IPS-20b (cell line): Measurements from ENCODE around the gene PTPRM.

Source experiments
- H3K27ac ChIP-seq: one replicate; pipeline ENCODE4 v1.5.1; 2013; ENCODE audit warnings: low read length
- H3K27me3 ChIP-seq: 2 replicates; pipeline ENCODE4 v1.6.1; 2013; ENCODE audit warnings: mild to moderate bottlenecking, low read length, inconsistent platforms; ENCODE audit not compliant: insufficient read depth
- H3K36me3 ChIP-seq: 2 replicates; pipeline ENCODE4 v1.6.1; 2013; ENCODE audit warnings: low read depth, mild to moderate bottlenecking, inconsistent platforms, low read length, moderate library complexity; ENCODE audit not compliant: insufficient read depth
- H3K4me1 ChIP-seq: 2 replicates; pipeline ENCODE4 v1.6.1; 2013; ENCODE audit warnings: mild to moderate bottlenecking, control low read depth, inconsistent platforms, low read length, moderate library complexity; ENCODE audit not compliant: insufficient read depth
- H3K4me3 ChIP-seq: 2 replicates; pipeline ENCODE4 v1.5.1; 2013; ENCODE audit warnings: mild to moderate bottlenecking, low read length, inconsistent platforms
- H3K9ac ChIP-seq: 2 replicates; pipeline ENCODE4 v1.6.1; 2013; ENCODE audit warnings: low read depth, mild to moderate bottlenecking, inconsistent platforms, low read length, moderate library complexity
- H3K9me3 ChIP-seq: 2 replicates; pipeline ENCODE4 v1.6.1; 2013; ENCODE audit warnings: mild to moderate bottlenecking, low read depth, low read length, inconsistent platforms; ENCODE audit not compliant: insufficient read depth

The PTPRM gene

DNA sequence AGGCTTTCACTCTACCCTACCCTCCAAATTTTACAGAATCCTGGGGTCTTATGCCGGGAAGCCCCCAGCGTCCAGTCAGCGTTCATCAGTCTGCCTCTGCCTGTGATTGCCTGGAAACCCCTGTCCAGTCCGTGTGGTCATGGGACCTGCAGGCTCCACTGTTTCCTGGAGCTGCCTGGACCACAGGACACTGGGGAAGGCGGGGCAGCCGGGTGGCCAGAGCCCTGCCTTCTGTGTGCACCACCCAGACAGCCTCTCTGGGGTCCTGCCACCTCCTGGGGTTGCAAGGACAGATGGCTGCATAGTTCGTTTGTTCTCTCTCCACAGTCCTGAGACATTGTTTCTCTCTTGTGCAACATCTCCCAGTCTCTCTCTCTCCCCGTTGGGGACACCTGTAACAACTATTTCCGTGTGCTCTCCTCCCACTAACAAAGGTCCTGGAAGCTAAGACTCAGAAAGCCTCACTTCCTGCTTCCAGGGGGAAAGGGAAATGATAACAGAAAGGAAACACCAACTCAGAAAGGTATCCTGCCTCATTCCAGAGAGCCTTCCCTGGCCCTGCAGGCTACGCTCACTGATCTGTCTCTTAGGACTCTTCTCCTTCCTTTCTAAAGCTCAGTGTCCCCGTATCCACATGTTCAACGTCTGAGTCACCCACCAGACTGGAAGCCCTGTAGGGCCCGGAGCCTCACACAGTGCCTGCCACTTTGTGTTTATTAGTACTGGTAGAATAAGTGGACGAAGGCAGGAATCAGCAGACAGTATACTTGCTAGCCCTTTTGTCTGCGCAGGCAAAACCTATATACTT, 849.3 kb downstream of the PTPRM start:
- Histone ChIP-seq H3K9ac (no peak overlapping the region), H3K27me3 (no peaks in the 10 kb centered on the region), H3K27ac (no peak overlapping the region), H3K9me3 (no peaks in the 10 kb centered on the region), H3K36me3 (no peaks in the 10 kb centered on the region), H3K4me1 (no peaks in the 10 kb centered on the region), H3K4me3 (no peak overlapping the region)

- Histone ChIP-seq H3K9ac (no peak overlapping the region), H3K9me3 (no peaks in the 10 kb centered on the region), H3K27me3 (no peaks in the 10 kb centered on the region)
Measured at GRCh38 chr18:8422391-8422790, 855.3 kb downstream of the PTPRM start.

GRCh38 chr18:8423051-8423557, 856.0 kb downstream of the PTPRM start:
- H3K27ac ChIP-seq = no peak overlapping the region
- no peaks in the 10 kb centered on the region for H3K9me3 ChIP-seq
- no peak overlapping the region for H3K4me3 ChIP-seq
- H3K4me1 ChIP-seq = no peaks in the 10 kb centered on the region; the same call in 1 of the 2 replicates
- H3K36me3 ChIP-seq = no peaks in the 10 kb centered on the region
- H3K9ac ChIP-seq = no peak overlapping the region
- no peaks in the 10 kb centered on the region for H3K27me3 ChIP-seq

More at GRCh38 chr18:8422391-8422790, 855.3 kb downstream of the PTPRM start:
- Histone ChIP-seq H3K4me1 (no peaks in the 10 kb centered on the region; the same call in 1 of the 2 replicates), H3K36me3 (no peaks in the 10 kb centered on the region), H3K4me3 (no peak overlapping the region), H3K27ac (no peak overlapping the region)

DNA sequence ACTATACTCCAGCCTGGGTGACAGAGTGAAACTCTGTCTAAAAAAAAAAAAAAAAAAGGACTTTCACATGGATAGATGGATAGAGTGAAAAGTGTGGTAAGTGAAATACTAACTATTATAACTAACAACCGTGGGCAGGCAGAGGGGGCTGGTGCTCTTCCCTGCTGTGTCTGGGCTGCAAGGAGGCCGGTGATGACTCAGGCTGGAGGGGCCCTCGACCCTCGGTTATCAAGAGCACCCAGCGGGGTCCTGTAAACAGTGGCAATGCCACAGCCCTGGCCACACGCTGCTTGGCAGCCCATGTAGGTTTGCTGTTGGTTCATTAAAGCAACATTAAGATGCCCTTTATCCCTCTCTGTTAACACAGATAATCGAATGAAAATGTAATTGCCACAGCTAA, 857.4 kb downstream of the PTPRM start:
- Histone ChIP-seq H3K27me3 (no peaks in the 10 kb centered on the region), H3K27ac (no peak overlapping the region), H3K4me3 (no peak overlapping the region)

GRCh38 chr18:8424917-8425725, 858.0 kb downstream of the PTPRM start:
- no peaks in the 10 kb centered on the region; the same call in 1 of the 2 replicates for H3K4me1 ChIP-seq

More for the DNA sequence above, 857.4 kb downstream of the PTPRM start:
- Histone ChIP-seq H3K4me1 (no peaks in the 10 kb centered on the region; the same call in 1 of the 2 replicates), H3K36me3 (no peaks in the 10 kb centered on the region), H3K9ac (no peak overlapping the region), H3K9me3 (no peaks in the 10 kb centered on the region)

GRCh38 chr18:8426401-8426800, 859.3 kb downstream of the PTPRM start:
- Histone ChIP-seq H3K36me3 (no peaks in the 10 kb centered on the region), H3K27me3 (no peaks in the 10 kb centered on the region), H3K9ac (no peak overlapping the region), H3K4me1 (no peaks in the 10 kb centered on the region; the same call in 1 of the 2 replicates), H3K27ac (no peak overlapping the region), H3K4me3 (no peak overlapping the region), H3K9me3 (no peaks in the 10 kb centered on the region)

More at GRCh38 chr18:8424917-8425725, 858.0 kb downstream of the PTPRM start:
- H3K27me3 ChIP-seq = no peaks in the 10 kb centered on the region
- no peak overlapping the region for H3K4me3 ChIP-seq
- no peak overlapping the region for H3K9ac ChIP-seq
- no peaks in the 10 kb centered on the region for H3K36me3 ChIP-seq
- H3K9me3 ChIP-seq = no peaks in the 10 kb centered on the region
- H3K27ac ChIP-seq = no peak overlapping the region

GRCh38 chr18:8427339-8427738, 860.2 kb downstream of the PTPRM start:
- H3K27ac ChIP-seq = no peak overlapping the region
- no peaks in the 10 kb centered on the region; the same call in 1 of the 2 replicates for H3K4me1 ChIP-seq
- H3K36me3 ChIP-seq = no peaks in the 10 kb centered on the region
- no peak overlapping the region for H3K9ac ChIP-seq
- no peaks in the 10 kb centered on the region for H3K9me3 ChIP-seq
- H3K4me3 ChIP-seq = no peak overlapping the region
- no peaks in the 10 kb centered on the region for H3K27me3 ChIP-seq

DNA sequence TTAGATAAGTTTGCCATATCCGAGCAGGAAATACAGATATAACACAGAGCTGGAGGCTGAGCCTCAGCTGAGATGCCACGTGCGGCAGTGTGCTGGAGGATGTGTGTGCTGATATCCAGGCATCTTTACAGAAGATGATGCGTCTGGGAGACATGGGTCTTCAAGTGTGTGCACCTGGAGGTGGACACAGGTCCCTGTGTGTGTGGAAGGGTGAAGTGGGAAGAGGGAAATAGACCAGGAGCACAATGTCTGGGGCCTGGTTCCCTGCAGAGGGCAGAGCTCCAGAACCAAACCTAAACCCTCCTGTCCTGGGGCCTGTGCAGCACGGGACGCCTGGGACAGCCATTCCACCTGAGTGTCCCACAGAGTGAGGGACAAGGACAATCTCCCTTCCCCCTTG, 861.8 kb downstream of the PTPRM start:
- Histone ChIP-seq H3K27ac (no peak overlapping the region), H3K36me3 (no peaks in the 10 kb centered on the region), H3K9ac (no peak overlapping the region), H3K4me3 (no peak overlapping the region), H3K4me1 (no peaks in the 10 kb centered on the region; the same call in 1 of the 2 replicates), H3K9me3 (no peaks in the 10 kb centered on the region), H3K27me3 (no peaks in the 10 kb centered on the region)

- H3K9ac ChIP-seq = no peak overlapping the region
- H3K27me3 ChIP-seq = no peaks in the 10 kb centered on the region
- no peaks in the 10 kb centered on the region for H3K4me1 ChIP-seq
- no peaks in the 10 kb centered on the region for H3K36me3 ChIP-seq
- H3K27ac ChIP-seq = no peak overlapping the region
- no peak overlapping the region for H3K4me3 ChIP-seq
- no peaks in the 10 kb centered on the region for H3K9me3 ChIP-seq
Measured at GRCh38 chr18:8431036-8431435, 863.9 kb downstream of the PTPRM start.

GRCh38 chr18:8433323-8433722, 866.2 kb downstream of the PTPRM start:
- Histone ChIP-seq H3K9me3 (no peaks in the 10 kb centered on the region), H3K27ac (no peak overlapping the region), H3K27me3 (no peaks in the 10 kb centered on the region)

GRCh38 chr18:8433771-8434170, 866.7 kb downstream of the PTPRM start:
- H3K4me3 ChIP-seq = no peak overlapping the region
- no peaks in the 10 kb centered on the region for H3K9me3 ChIP-seq
- H3K4me1 ChIP-seq = no peaks in the 10 kb centered on the region
- H3K27ac ChIP-seq = no peak overlapping the region
- no peaks in the 10 kb centered on the region for H3K27me3 ChIP-seq
- no peaks in the 10 kb centered on the region for H3K36me3 ChIP-seq
- H3K9ac ChIP-seq = no peak overlapping the region

More at GRCh38 chr18:8433323-8433722, 866.2 kb downstream of the PTPRM start:
- Histone ChIP-seq H3K36me3 (no peaks in the 10 kb centered on the region), H3K4me1 (no peaks in the 10 kb centered on the region), H3K9ac (no peak overlapping the region), H3K4me3 (no peak overlapping the region)
